Measurements from ENCODE around the gene KLF8. TPM values are rescaled to one million over a fixed set of nuclear protein-coding genes. Genes with fewer than 3 reads are reported as not detected.

The KLF8 gene
- total RNA-seq, 1 experiment from 2014 or later, result 1.2 TPM

DNA sequence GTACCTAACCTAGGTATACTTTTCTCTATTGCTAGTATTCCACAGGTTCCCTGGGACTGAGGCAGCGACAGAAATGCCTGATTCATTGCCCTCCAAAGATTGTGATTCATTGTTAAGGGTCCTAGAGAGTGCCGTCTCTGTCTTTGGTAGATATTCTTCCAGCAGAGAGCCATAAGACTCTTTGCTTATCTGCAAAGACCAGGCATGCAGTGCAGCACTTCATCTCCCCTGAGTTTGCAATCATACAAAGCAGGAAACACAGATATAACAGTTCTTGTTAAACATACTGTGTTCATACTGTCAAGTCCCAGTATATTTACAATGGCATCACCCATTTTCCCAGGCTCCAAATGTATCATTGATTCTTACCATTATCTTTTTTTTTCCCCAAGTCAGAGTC lies 47.7 kb downstream of the KLF8 start:
- RAD21 ChIA-PET (ENCODE audit: low non-redundant PET in 1 of 2, low total read pairs in 2 of 2, uncharacterized antibody in 2 of 2, unreplicated experiment in 2 of 2), result no interaction called here
- no peak overlapping the region for H2AFZ ChIP-seq (ENCODE audit: low read depth, low read length, poor library complexity, severe bottlenecking)
- H3K27me3 ChIP-seq (ENCODE audit: insufficient read depth, low read length), result no peaks in the 10 kb centered on the region
- no peak for DNase-seq (ENCODE audit: low read depth, low spot score)
- H3K36me3 ChIP-seq (ENCODE audit: control insufficient read depth in 1 of 2, insufficient read depth in 2 of 2, low read length in 2 of 2), result no peaks in the 10 kb centered on the region
- no peak for ATAC-seq
- H3K9me3 ChIP-seq (ENCODE audit: control insufficient read depth in 1 of 2, insufficient read depth in 1 of 2, low read depth in 1 of 2, low read length in 2 of 2), result no peaks in the 10 kb centered on the region
- H3K9ac ChIP-seq (ENCODE audit: low read length), result no peak overlapping the region
- BruUV-seq (replicated peaks), result no TSS peak
- no peak overlapping the region for H3K27ac ChIP-seq (ENCODE audit: low read depth, low read length)
- TF ChIP-seq TCF7L2 (IDR thresholded peaks at IDR 0.05; ENCODE audit: borderline replicate concordance, extremely low read depth, insufficient read depth, insufficient read length), result no peak
- no peak for TF ChIP-seq SIN3A (IDR thresholded peaks at IDR 0.05; ENCODE audit: low read depth)
- TF ChIP-seq JUND (IDR thresholded peaks at IDR 0.05), result no peak
- TF ChIP-seq, protein P1, sequence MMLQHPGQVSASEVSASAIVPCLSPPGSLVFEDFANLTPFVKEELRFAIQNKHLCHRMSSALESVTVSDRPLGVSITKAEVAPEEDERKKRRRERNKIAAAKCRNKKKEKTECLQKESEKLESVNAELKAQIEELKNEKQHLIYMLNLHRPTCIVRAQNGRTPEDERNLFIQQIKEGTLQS (IDR thresholded peaks at IDR 0.05), result no peak
- no peak for TF ChIP-seq POLR2A (IDR thresholded peaks at IDR 0.05; ENCODE audit: borderline replicate concordance, extremely low read depth, insufficient read depth, insufficient read length)
- TF ChIP-seq ZFX (IDR thresholded peaks at IDR 0.05), result no peak
- no peak for TF ChIP-seq FOSL1 (IDR thresholded peaks at IDR 0.05; ENCODE audit: low read depth)
- no peak for TF ChIP-seq SRF (IDR thresholded peaks at IDR 0.05; ENCODE audit: low read depth)
- no peak for TF ChIP-seq SP1 (IDR thresholded peaks at IDR 0.05; ENCODE audit: low read depth)
- TF ChIP-seq EZH2phosphoT487 (IDR thresholded peaks at IDR 0.05; ENCODE audit: borderline replicate concordance), result no peak
- TF ChIP-seq POLR2AphosphoS5 (IDR thresholded peaks at IDR 0.05; ENCODE audit: low read depth, low read length), result no peak
- TF ChIP-seq CBX3 (IDR thresholded peaks at IDR 0.05; ENCODE audit: low read depth), result no peak
- TF ChIP-seq YY1 (IDR thresholded peaks at IDR 0.05; ENCODE audit: extremely low read depth, insufficient replicate concordance, low read depth, low read length), result no peak
- no peak for TF ChIP-seq CEBPB (IDR thresholded peaks at IDR 0.05; ENCODE audit: low read depth)
- TF ChIP-seq, protein P2, sequence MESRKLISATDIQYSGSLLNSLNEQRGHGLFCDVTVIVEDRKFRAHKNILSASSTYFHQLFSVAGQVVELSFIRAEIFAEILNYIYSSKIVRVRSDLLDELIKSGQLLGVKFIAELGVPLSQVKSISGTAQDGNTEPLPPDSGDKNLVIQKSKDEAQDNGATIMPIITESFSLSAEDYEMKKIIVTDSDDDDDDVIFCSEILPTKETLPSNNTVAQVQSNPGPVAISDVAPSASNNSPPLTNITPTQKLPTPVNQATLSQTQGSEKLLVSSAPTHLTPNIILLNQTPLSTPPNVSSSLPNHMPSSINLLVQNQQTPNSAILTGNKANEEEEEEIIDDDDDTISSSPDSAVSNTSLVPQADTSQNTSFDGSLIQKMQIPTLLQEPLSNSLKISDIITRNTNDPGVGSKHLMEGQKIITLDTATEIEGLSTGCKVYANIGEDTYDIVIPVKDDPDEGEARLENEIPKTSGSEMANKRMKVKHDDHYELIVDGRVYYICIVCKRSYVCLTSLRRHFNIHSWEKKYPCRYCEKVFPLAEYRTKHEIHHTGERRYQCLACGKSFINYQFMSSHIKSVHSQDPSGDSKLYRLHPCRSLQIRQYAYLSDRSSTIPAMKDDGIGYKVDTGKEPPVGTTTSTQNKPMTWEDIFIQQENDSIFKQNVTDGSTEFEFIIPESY (IDR thresholded peaks at IDR 0.05; ENCODE audit: extremely low read depth, insufficient replicate concordance, low read length), result no peak
- TF ChIP-seq RAD21 (IDR thresholded peaks at IDR 0.05; ENCODE audit: low read depth), result no peak
- TF ChIP-seq ZNF274 (IDR thresholded peaks at IDR 0.05; ENCODE audit: low read depth, low read length), result no peak
- TF ChIP-seq EZH2 (IDR thresholded peaks at IDR 0.05), result no peak
- no peaks in the 10 kb centered on the region for H3K79me2 ChIP-seq (ENCODE audit: insufficient read depth, low read length)
- no peaks in the 10 kb centered on the region for H3K4me1 ChIP-seq (ENCODE audit: control insufficient read depth in 1 of 2, insufficient read depth in 2 of 2, low read length in 2 of 2)
- H3K4me3 ChIP-seq (replicated peaks in 1 of 2; ENCODE audit: low read depth in 1 of 2, low read length in 2 of 2), result no peak overlapping the region
- no peaks in the 10 kb centered on the region for H3K9me2 ChIP-seq (ENCODE audit: insufficient read depth)
- no peak overlapping the region for H3K4me2 ChIP-seq (ENCODE audit: low read length)
- intact Hi-C loops (cut with micrococcal nuclease), result loop anchor here (10.0 kb wide), 1 partner anchor 695 kb away; no protein-coding TSS in a partner anchor
- POLR2A ChIA-PET, result no interaction called here
- H4K20me1 ChIP-seq (ENCODE audit: insufficient read depth), result no peaks in the 10 kb centered on the region
- CTCF ChIA-PET, result no interaction called here

Measured in HCT116 (cell line).